KG1 (cell line): ENCODE results near the gene GDNF.
A peak's percentile ranks its signal among the peaks of the same experiment; 100 is the strongest.

Experiments used
- DNase-seq: peaks from one replicate; lab custom pipeline; 2025; lab: John Stamatoyannopoulos, UW

Gene GDNF

GRCh38 chr5:37847978-37848425 lies 8.2 kb upstream of the GDNF start:
- no peak for DNase-seq

GRCh38 chr5:37846786-37847310 lies 7.0 kb upstream of the GDNF start:
- DNase-seq: no peak

- DNase-seq: no peak
Measured at GRCh38 chr5:37844009-37844408, 4.2 kb upstream of the GDNF start.

- DNase-seq: no peak
Measured at GRCh38 chr5:37842048-37842447, 2.2 kb upstream of the GDNF start.

- DNase-seq: no peak
Measured at GRCh38 chr5:37841203-37841602, 1.4 kb upstream of the GDNF start.

- no peak for DNase-seq
Measured at GRCh38 chr5:37840053-37841034, 503 bp upstream of the GDNF start.

- no peak for DNase-seq
Measured at GRCh38 chr5:37838933-37839341, 904 bp downstream of the GDNF start.

GRCh38 chr5:37838152-37838932 lies 1.5 kb downstream of the GDNF start:
- DNase-seq: no peak

- DNase-seq: peak; percentile 21
Measured at GRCh38 chr5:37837414-37838032, 2.3 kb downstream of the GDNF start.

GRCh38 chr5:37836592-37837413 lies 3.0 kb downstream of the GDNF start:
- DNase-seq: no peak

- DNase-seq: no peak
Measured at GRCh38 chr5:37836235-37836591, 3.6 kb downstream of the GDNF start.

GRCh38 chr5:37835380-37835973 lies 4.4 kb downstream of the GDNF start:
- no peak for DNase-seq

GRCh38 chr5:37834542-37835379 lies 5.1 kb downstream of the GDNF start:
- DNase-seq: no peak

GRCh38 chr5:37833990-37834389 lies 5.9 kb downstream of the GDNF start:
- DNase-seq: no peak

- DNase-seq: no peak
Measured at GRCh38 chr5:37831821-37832534, 7.9 kb downstream of the GDNF start.

GRCh38 chr5:37830348-37830747 lies 9.5 kb downstream of the GDNF start:
- DNase-seq: no peak

GRCh38 chr5:37825334-37825915 lies 14.4 kb downstream of the GDNF start:
- DNase-seq: no peak

GRCh38 chr5:37823433-37824152 lies 16.2 kb downstream of the GDNF start:
- no peak for DNase-seq
